ENCODE results near the gene CR1.
"Not testable (repeated sequence)": the region's sequence is repeated elsewhere in the genome, so short reads cannot be mapped to it uniquely, and the experiment has no call there.

Gene CR1

GRCh38 chr1:207591205-207591604 lies 95.2 kb downstream of the CR1 start:
- ATAC-seq = not testable (repeated sequence)

GRCh38 chr1:207594095-207594494 lies 98.1 kb downstream of the CR1 start:
- ATAC-seq = not testable (repeated sequence)

GRCh38 chr1:207603777-207604176 lies 107.8 kb downstream of the CR1 start:
- ATAC-seq = no peak

GRCh38 chr1:207605444-207606361 lies 109.7 kb downstream of the CR1 start:
- ATAC-seq = no peak

- no peak for ATAC-seq
These were observed 110.4 kb downstream of the CR1 start for GRCh38 chr1:207606362-207606755.

GRCh38 chr1:207612762-207613161 lies 116.8 kb downstream of the CR1 start:
- no peak for ATAC-seq

DNA sequence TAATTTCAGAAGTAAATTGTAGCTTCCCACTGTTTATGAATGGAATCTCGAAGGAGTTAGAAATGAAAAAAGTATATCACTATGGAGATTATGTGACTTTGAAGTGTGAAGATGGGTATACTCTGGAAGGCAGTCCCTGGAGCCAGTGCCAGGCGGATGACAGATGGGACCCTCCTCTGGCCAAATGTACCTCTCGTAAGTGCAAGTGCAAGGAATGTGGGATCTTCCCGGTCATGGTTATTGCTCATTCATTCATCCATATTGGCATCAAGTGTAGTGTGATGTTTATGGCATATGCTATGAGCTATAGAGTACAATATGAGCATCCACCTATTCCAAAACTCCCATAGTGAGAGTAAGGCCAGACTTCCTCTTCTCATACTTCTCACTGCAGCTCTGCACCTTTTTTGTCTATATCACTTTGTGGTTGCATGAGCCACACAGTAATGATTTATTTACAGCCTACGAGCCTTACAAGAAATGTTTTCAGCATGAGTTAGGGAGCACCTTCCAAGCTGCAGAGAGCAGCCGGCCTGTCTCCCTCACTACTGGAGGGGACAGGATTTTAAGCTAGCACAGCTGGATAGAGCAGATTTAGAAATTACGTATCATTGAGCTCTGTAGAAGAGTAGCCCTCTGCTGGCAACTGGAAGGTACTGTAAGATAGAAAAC lies 124.0 kb downstream of the CR1 start:
- ATAC-seq = peak; percentile 55 to 56

DNA sequence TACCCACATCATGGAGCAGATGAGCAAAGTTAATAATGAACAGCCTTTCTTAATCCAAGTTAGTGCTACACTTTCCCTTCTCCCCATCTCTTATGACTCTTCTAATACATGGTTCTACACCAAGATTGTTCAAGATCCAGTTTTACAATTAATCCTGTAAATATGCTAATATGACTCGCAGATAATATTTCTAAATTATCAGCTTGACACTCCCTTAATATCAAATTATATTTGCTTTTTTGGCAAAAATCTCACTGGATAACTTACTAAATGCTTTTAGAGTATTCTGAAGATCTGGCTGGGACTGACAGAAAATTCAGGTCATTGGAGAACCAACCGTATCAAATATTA lies 124.6 kb downstream of the CR1 start:
- no peak for ATAC-seq

DNA sequence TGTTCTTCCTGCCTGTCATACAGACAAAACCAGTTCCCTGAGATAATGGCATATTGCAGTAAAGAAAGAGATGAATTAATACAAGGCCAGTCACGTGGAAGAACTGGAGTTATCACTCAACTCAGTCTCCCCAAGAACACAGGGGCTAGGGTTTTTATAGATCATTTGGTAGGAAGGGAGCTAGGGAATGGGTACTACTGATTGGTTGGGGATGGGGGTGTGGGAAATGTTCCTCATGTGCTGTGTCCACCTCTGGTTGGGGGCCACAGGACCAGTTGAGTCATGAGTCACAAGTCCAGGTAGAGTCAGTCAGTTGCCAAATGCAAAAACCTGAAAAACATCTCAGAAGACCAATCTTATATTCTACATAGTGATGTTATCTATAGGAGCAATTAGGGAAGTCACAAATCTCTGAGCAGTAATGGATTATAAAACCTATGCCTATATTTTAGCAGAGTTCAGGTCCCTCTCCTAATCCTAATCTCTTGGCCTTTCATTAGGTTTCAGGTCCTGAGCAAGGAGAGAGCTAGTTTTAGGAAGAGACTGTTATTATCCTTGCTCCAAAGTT lies 129.6 kb downstream of the CR1 start:
- ATAC-seq = not testable (repeated sequence)

GRCh38 chr1:207626972-207627337 lies 131.0 kb downstream of the CR1 start:
- ATAC-seq = no peak

- no peak for ATAC-seq
These were observed 131.5 kb downstream of the CR1 start for GRCh38 chr1:207627496-207627895.

DNA sequence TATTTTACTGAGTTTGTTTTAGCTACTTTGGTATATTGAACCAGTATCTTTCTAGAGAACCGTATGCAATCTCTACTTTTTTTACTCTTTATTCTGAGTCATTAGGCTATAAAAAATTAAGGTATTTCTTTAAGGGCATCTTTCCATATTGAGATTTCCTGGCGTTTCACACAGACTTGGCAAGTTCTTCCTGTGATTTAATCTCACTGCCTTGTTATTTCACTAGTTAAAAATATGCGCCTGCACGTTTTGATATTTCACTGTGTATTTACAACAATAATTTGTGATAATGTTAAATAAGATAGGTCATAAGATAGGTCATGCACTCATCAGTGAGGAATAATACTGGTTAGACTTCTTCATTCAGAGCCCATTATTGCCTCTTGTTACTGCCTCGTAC lies 132.8 kb downstream of the CR1 start:
- no peak for ATAC-seq

DNA sequence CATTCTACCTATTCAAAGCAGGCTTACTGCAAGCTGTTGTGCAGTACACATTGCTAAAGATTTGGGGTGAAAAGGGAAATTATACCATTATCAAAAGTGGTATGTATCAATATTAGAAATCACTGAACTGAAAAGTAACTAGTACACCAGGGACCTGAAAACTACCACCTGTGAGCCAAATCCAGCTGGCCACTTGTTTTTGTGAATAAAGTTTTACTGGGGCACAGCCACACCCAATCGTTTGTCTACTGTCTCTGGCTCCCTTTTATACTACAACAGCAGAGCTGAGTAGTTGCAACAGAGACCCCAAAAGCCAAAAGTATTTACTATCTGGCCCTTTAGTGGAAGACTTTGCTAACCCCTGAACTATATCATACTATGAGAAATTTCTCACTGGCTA lies 135.2 kb downstream of the CR1 start:
- ATAC-seq = no peak

GRCh38 chr1:207633226-207633625 lies 137.3 kb downstream of the CR1 start:
- ATAC-seq = no peak

- not testable (repeated sequence) for ATAC-seq
These were observed 137.8 kb downstream of the CR1 start for GRCh38 chr1:207633699-207634289.

DNA sequence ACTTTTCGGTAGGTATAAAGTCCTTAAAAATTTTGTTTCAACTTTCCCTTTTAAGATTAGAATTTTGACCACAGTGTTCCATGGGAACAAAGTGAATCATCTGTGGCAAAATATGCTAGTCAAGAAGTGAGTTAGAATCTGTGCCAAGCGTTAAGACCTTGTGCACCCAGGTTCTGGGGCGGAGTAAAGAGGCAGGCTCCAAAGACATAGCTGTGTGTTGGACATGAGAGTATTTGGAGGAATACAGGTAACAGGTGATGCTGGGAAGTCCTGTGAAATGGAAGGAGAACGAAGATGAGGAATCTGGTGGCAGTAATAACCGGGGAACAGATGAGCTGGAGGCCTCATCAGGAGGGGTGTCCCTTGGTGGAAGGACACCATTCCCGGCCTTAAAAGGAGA lies 138.3 kb downstream of the CR1 start:
- ATAC-seq = not testable (repeated sequence)

- ATAC-seq = not testable (repeated sequence)
These were observed 139.7 kb downstream of the CR1 start for GRCh38 chr1:207635569-207636186.

DNA sequence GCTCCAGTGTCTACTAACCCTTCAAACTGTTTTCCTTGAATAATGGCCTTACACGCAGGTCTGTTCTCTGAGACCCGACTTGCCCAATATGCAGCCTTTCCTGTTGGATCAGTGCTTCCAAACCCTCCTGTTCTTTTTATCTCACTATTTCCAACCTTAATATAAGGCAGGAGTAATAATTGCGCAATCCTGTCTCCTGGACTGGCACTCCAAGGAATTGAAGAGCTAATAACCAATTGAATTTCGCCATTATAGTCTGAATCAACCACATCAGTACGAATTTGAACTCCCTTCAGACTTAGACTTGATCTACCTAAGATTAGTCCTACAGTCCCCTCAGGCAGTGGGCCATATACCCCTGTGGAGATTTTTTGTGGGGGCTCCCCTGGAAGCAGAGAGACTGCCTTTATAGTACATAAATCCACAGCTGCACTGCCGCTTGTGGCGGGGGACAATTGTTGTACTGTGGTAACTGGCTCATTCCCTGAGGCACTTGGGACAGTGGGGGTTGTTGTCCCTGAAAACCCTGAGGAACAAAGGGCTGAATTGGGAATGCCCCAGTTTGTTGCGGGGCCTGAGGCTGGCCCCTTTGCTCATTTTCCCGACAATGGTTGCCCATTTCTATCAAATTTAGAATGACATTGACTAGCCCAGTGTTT lies 142.7 kb downstream of the CR1 start:
- not testable (repeated sequence) for ATAC-seq

GRCh38 chr1:207639362-207639761 lies 143.4 kb downstream of the CR1 start:
- not testable (repeated sequence) for ATAC-seq

DNA sequence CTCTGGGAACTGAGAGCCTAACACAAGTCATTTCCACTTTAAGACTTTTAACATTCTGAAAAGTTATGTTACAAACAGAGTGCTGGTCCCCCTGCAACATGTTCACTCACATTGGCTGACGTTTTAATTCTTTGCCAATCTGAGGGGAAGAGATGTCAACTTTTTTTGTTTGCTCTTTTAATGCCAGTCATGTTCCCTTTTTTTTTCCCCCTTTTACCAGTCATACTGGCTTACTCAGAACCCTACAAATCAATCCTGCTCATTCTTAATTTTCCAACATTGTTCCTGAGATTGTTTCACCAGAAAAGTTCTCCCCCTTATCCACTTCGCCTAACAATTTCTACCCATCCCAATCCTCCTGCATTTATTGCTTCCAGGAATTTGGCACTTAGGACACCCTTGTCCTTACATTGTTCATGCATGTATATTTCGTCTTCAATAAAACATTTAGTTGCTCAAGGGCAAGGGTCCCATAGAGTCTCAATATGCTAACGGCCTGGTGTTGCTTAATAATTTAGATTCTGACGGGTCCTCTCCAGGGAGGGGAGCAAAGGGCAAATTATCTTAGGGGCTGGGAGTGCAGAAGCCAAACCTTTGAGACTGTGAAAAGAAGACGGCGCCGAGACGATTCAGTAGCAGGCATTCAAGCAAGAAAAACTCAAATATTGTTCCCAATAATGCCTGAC lies 148.4 kb downstream of the CR1 start:
- ATAC-seq = no peak

GRCh38 chr1:207644852-207645634 lies 149.1 kb downstream of the CR1 start, which contains the start of gene CR1L:
Gene CR1L, plus strand, starts transcription at chr1:207645133. Its CDS starts 101 bp downstream, at chr1:207645234.
- peak; percentile 92 to 96 for ATAC-seq
